ENCODE results near the gene PGPEP1.
"Not testable (repeated sequence)": the region's sequence is repeated elsewhere in the genome, so short reads cannot be mapped to it uniquely, and the experiment has no call there.

Gene PGPEP1

DNA sequence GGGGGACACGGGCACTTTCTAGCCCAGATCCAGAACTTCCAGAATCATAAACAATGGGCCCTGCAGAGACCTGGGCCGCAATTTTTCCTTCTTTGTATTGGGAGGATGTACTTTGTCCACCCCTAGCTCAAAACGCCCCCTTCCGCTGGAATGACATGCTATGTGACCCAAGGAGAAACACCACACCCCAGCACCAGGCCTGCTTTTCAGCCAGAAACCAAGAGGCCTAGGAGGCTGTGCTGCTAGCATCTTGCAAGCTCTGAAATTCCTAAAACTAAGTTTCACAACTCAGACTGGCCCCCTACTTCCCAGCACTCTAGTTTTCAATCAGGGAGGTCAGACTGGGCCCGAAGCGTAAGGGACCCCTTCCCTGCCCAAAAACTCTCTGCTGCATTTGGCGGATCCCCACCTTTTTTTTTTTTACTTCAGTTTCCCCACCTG, 18.1 kb upstream of the PGPEP1 start:
- Histone ChIP-seq H3K27me3 (ENCODE audit: control insufficient read depth, insufficient read depth, low read length) (no peaks in the 10 kb centered on the region), H3K27ac (ENCODE audit: low read depth, low read length) (peak overlapping the region; percentile 82; the same call in 1 of the 2 replicates), H3K9me3 (ENCODE audit: control insufficient read depth, insufficient read depth, low read depth, low read length) (no peaks in the 10 kb centered on the region), H3K36me3 (ENCODE audit: control insufficient read depth, insufficient read depth, low read length) (peaks cover 9% of the 10 kb centered on the region; the same call in 1 of the 2 replicates), H3K9ac (ENCODE audit: low read length) (peak overlapping the region; percentile 85), H3K4me3 (ENCODE audit: low read depth, low read length) (peak overlapping the region; percentile 79), H3K4me1 (ENCODE audit: control insufficient read depth, insufficient read depth, low read length) (peaks cover 20% of the 10 kb centered on the region)

DNA sequence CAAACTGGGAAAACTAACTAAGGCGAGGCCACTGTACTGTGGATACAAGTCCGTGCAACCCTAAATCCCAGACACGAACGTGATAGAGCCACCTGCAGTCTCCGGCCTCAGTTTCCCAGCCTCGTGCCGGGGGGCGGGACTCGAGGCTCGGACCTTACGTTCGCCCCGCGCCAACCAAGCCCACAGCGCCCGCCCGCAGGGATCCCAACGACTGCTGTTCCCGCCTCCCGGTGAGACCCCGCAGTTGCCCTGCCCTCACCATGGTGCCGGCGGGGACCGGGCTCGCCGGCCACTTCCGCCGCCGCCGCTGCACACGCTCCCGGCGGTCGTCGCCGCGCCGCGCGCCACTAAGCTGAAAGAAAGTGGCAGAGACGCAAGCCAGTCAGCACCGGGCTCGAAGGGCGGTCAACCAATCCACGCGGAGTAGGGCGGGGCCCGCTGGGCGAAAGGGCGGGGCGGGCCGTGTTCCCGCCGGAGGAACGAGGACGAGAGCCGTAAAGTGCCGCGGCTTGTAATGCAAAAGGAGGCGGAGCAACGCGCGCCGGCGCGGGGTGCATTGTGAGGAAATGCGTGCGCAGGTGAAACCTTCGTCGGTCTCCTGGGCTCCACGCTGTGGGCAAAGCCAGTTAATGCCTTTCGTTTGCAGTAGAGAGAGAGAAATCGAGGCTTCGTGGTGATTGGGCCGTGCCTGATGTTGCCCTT, 17.5 kb upstream of the PGPEP1 start, which contains the start of gene LSM4:
Gene LSM4 (minus strand): TSS at position 318 of the 702 bp plus-strand sequence. CDS start 56 bp downstream, at position 262.
- Histone ChIP-seq H3K4me1 (ENCODE audit: control insufficient read depth, insufficient read depth, low read length) (peaks cover 20% of the 10 kb centered on the region), H3K4me3 (ENCODE audit: low read depth, low read length) (peak within 1 kb of the TSS; percentile 79), H3K9ac (ENCODE audit: low read length) (peak within 1 kb of the TSS; percentile 85), H3K36me3 (ENCODE audit: control insufficient read depth, insufficient read depth, low read length) (peaks cover 9% of the 10 kb centered on the region; the same call in 1 of the 2 replicates), H3K9me3 (ENCODE audit: control insufficient read depth, insufficient read depth, low read depth, low read length) (no peaks in the 10 kb centered on the region), H3K27me3 (ENCODE audit: control insufficient read depth, insufficient read depth, low read length) (no peaks in the 10 kb centered on the region), H3K27ac (ENCODE audit: low read depth, low read length) (peak within 1 kb of the TSS; percentile 82)

DNA sequence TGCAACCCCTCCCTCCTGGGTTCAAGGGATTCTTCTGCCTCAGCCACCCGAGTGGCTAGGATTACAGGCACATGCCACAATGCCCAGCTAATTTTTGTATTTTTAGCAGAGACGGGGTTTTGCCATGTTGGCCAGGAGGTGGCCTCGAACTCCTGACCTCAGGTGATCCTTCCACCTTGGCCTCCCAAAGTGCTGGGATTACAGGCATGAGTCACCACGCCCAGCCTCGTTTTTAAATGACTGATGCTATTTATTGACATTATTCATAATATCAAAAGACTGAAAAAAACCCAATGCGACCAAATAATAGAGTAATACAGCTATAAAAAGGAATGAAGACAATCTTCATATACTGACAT, 16.0 kb upstream of the PGPEP1 start:
- not testable (repeated sequence) for H3K9ac ChIP-seq (ENCODE audit: low read length); H3K36me3 ChIP-seq (ENCODE audit: control insufficient read depth, insufficient read depth, low read length); H3K27me3 ChIP-seq (ENCODE audit: control insufficient read depth, insufficient read depth, low read length); H3K27ac ChIP-seq (ENCODE audit: low read depth, low read length); H3K9me3 ChIP-seq (ENCODE audit: control insufficient read depth, insufficient read depth, low read depth, low read length); H3K4me3 ChIP-seq (ENCODE audit: low read depth, low read length)
- peaks cover 21% of the 10 kb centered on the region for H3K4me1 ChIP-seq (ENCODE audit: control insufficient read depth, insufficient read depth, low read length)

DNA sequence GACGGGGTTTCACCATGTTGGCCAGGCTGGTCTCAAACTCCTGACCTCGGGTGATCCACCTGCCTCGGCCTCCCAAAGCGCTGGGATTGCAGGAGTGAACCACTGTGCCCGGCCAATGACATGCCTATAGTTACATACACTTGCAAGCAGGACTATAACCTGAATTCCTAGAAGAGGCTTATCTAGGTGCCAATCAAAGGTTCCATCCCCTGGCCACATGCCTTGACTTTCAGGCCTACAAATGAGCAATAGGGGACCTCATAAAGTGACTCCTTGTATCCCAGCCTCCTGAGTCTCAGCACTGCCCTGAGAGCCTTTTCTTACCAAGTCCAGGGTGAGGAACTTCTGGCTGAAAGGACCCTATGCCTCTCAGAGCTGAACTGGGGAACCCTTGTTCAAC, 13.6 kb upstream of the PGPEP1 start:
- Histone ChIP-seq H3K9me3 (ENCODE audit: control insufficient read depth, insufficient read depth, low read depth, low read length) (no peaks in the 10 kb centered on the region), H3K9ac (ENCODE audit: low read length) (no peak overlapping the region), H3K27me3 (ENCODE audit: control insufficient read depth, insufficient read depth, low read length) (no peaks in the 10 kb centered on the region), H3K4me1 (ENCODE audit: control insufficient read depth, insufficient read depth, low read length) (peaks cover 16% of the 10 kb centered on the region), H3K4me3 (ENCODE audit: low read depth, low read length) (no peak overlapping the region), H3K27ac (ENCODE audit: low read depth, low read length) (no peak overlapping the region), H3K36me3 (ENCODE audit: control insufficient read depth, insufficient read depth, low read length) (no peaks in the 10 kb centered on the region)

GRCh38 chr19:18328340-18329034, 11.9 kb upstream of the PGPEP1 start:
- Histone ChIP-seq H3K9ac (ENCODE audit: low read length) (peak overlapping the region; percentile 78), H3K27me3 (ENCODE audit: control insufficient read depth, insufficient read depth, low read length) (no peaks in the 10 kb centered on the region), H3K27ac (ENCODE audit: low read depth, low read length) (0 out of 2 replicates have a peak overlapping the region, but pooled peaks have one; percentile 32)

DNA sequence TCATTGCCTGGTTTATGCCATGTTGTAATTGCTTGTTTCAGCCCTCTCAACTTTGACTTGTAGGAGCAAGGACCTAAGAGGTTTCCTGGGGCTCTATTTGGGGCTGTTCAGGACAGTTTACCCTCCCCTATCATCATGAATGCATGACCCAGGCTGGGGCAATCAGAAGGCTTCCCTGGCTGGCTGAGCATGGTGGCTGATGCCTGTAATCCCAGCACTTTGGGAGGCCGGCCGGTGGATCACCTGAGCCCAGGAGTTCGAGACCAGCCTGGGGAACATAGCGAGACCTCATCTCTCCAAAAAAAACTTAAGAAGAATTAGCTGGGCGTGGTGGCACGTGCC, 11.4 kb upstream of the PGPEP1 start:
- H3K9me3 ChIP-seq (ENCODE audit: control insufficient read depth, insufficient read depth, low read depth, low read length): no peaks in the 10 kb centered on the region
- H3K27ac ChIP-seq (ENCODE audit: low read depth, low read length): no peak overlapping the region
- H3K9ac ChIP-seq (ENCODE audit: low read length): peak overlapping the region; percentile 78
- peak overlapping the region; percentile 63 for H3K4me3 ChIP-seq (ENCODE audit: low read depth, low read length)
- H3K27me3 ChIP-seq (ENCODE audit: control insufficient read depth, insufficient read depth, low read length): no peaks in the 10 kb centered on the region
- H3K36me3 ChIP-seq (ENCODE audit: control insufficient read depth, insufficient read depth, low read length): no peaks in the 10 kb centered on the region
- H3K4me1 ChIP-seq (ENCODE audit: control insufficient read depth, insufficient read depth, low read length): peaks cover 15% of the 10 kb centered on the region; the same call in 1 of the 2 replicates

More at GRCh38 chr19:18328340-18329034, 11.9 kb upstream of the PGPEP1 start:
- Histone ChIP-seq H3K9me3 (ENCODE audit: control insufficient read depth, insufficient read depth, low read depth, low read length) (no peaks in the 10 kb centered on the region), H3K4me1 (ENCODE audit: control insufficient read depth, insufficient read depth, low read length) (peaks cover 18% of the 10 kb centered on the region), H3K4me3 (ENCODE audit: low read depth, low read length) (peak overlapping the region; percentile 63), H3K36me3 (ENCODE audit: control insufficient read depth, insufficient read depth, low read length) (no peaks in the 10 kb centered on the region)

DNA sequence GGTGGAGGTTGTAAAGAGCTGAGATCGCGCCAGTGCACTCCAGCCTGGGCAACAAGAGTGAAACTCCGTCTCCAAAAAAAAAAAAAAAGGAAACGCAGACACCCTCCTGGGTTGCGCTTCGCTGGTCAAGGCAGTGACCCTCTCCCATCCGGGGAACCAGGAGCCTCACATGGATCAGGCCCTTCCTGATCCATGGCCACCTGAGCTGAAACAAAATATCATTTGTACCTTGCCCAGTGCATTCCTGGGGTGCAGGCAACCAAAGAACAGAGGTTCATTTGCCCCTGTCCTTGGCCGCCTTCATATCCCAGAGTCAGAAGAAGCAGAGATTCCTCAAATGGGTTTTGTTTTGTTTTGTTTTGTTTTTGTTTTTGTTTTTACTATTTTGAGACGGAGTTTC, 9.5 kb upstream of the PGPEP1 start:
- Histone ChIP-seq H3K9ac (ENCODE audit: low read length) (no peak overlapping the region), H3K27ac (ENCODE audit: low read depth, low read length) (no peak overlapping the region), H3K27me3 (ENCODE audit: control insufficient read depth, insufficient read depth, low read length) (no peaks in the 10 kb centered on the region), H3K4me1 (ENCODE audit: control insufficient read depth, insufficient read depth, low read length) (peaks cover 22% of the 10 kb centered on the region; the same call in 1 of the 2 replicates), H3K36me3 (ENCODE audit: control insufficient read depth, insufficient read depth, low read length) (no peaks in the 10 kb centered on the region), H3K9me3 (ENCODE audit: control insufficient read depth, insufficient read depth, low read depth, low read length) (no peaks in the 10 kb centered on the region), H3K4me3 (ENCODE audit: low read depth, low read length) (no peak overlapping the region)

- H3K4me3 ChIP-seq (ENCODE audit: low read depth, low read length): no peak overlapping the region
- H3K4me1 ChIP-seq (ENCODE audit: control insufficient read depth, insufficient read depth, low read length): peaks cover 22% of the 10 kb centered on the region; the same call in 1 of the 2 replicates
- H3K9me3 ChIP-seq (ENCODE audit: control insufficient read depth, insufficient read depth, low read depth, low read length): no peaks in the 10 kb centered on the region
- H3K27me3 ChIP-seq (ENCODE audit: control insufficient read depth, insufficient read depth, low read length): no peaks in the 10 kb centered on the region
- peak overlapping the region; percentile 35 for H3K9ac ChIP-seq (ENCODE audit: low read length)
- no peak overlapping the region for H3K27ac ChIP-seq (ENCODE audit: low read depth, low read length)
- no peaks in the 10 kb centered on the region for H3K36me3 ChIP-seq (ENCODE audit: control insufficient read depth, insufficient read depth, low read length)
Observed at GRCh38 chr19:18332917-18333530, 7.4 kb upstream of the PGPEP1 start.

DNA sequence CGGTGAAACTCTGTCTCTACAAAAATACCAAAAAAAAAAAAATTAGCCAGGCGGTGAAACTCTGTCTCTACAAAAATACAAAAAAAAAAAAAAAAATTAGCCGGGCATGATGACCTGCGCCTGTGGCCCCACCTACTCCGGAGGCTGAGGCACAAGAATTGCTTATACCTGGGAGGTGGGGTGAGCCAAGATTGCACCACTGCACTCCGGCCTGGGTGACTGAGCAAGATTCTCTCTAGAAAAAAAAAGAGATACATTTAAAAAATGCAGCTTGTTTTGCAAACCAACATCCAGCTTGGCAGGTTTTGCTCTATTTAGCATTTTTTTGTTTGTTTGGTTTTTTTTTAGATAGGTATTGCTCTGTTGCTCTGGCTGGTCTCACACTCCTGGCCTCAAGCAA, 6.7 kb upstream of the PGPEP1 start:
- Histone ChIP-seq H3K9me3 (ENCODE audit: control insufficient read depth, insufficient read depth, low read depth, low read length) (no peaks in the 10 kb centered on the region), H3K27me3 (ENCODE audit: control insufficient read depth, insufficient read depth, low read length) (no peaks in the 10 kb centered on the region), H3K4me1 (ENCODE audit: control insufficient read depth, insufficient read depth, low read length) (peaks cover 22% of the 10 kb centered on the region; the same call in 1 of the 2 replicates), H3K36me3 (ENCODE audit: control insufficient read depth, insufficient read depth, low read length) (no peaks in the 10 kb centered on the region), H3K9ac (ENCODE audit: low read length) (no peak overlapping the region), H3K4me3 (ENCODE audit: low read depth, low read length) (no peak overlapping the region), H3K27ac (ENCODE audit: low read depth, low read length) (no peak overlapping the region)

DNA sequence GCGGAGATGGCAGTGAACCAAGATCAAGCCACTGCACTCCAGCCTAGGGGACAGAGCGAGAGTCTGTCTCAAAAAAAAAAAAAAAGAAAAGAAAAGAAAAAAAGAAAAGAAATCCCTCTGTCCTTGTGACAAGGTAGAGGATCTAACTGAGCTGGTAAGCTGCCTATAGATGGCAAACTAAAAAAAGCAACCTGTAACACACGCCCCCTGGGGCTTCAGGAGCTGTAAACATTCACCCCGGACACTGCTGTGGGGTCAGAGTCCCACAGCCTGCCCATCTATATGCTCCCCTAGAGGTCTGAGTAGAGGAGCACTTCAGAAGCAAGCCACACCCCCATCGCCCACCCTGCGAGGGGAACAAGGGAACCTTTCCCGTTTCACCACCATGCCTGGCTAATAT, 4.3 kb upstream of the PGPEP1 start:
- Histone ChIP-seq H3K4me1 (ENCODE audit: control insufficient read depth, insufficient read depth, low read length) (peaks cover 24% of the 10 kb centered on the region; the same call in 1 of the 2 replicates), H3K9me3 (ENCODE audit: control insufficient read depth, insufficient read depth, low read depth, low read length) (no peaks in the 10 kb centered on the region), H3K27me3 (ENCODE audit: control insufficient read depth, insufficient read depth, low read length) (no peaks in the 10 kb centered on the region), H3K9ac (ENCODE audit: low read length) (no peak overlapping the region), H3K4me3 (ENCODE audit: low read depth, low read length) (no peak overlapping the region), H3K36me3 (ENCODE audit: control insufficient read depth, insufficient read depth, low read length) (no peaks in the 10 kb centered on the region), H3K27ac (ENCODE audit: low read depth, low read length) (no peak overlapping the region)

DNA sequence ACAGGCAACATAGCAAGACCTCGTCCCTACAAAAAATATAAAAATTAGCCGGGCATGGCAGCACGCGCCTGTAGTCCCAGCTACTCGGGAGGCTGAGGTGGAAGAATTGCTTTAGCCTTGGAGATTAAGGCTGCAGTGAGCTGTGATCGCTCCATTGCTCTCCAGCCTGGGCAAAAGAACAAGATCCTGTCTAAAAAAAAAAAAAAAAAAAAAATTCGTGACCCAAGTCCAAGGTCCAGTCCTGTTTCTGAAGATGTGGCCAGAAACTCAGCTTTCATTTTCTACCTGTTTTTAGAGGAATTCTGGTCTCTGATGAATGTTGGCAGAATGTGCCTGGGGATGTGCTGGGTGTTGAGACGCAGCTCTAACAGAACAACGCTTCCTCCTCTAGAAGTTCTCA, 1.9 kb upstream of the PGPEP1 start:
- H3K4me3 ChIP-seq (ENCODE audit: low read depth, low read length): no peak overlapping the region
- peaks cover 21% of the 10 kb centered on the region for H3K4me1 ChIP-seq (ENCODE audit: control insufficient read depth, insufficient read depth, low read length)
- H3K27me3 ChIP-seq (ENCODE audit: control insufficient read depth, insufficient read depth, low read length): no peaks in the 10 kb centered on the region
- peaks cover 3% of the 10 kb centered on the region; the same call in 1 of the 2 replicates for H3K36me3 ChIP-seq (ENCODE audit: control insufficient read depth, insufficient read depth, low read length)
- no peak overlapping the region for H3K27ac ChIP-seq (ENCODE audit: low read depth, low read length)
- H3K9me3 ChIP-seq (ENCODE audit: control insufficient read depth, insufficient read depth, low read depth, low read length): no peaks in the 10 kb centered on the region
- H3K9ac ChIP-seq (ENCODE audit: low read length): no peak overlapping the region

Measured in HUES6 (cell line).